Measurements from ENCODE around the gene LCOR.
"Not testable (repeated sequence)": the region's sequence is repeated elsewhere in the genome, so short reads cannot be mapped to it uniquely, and the experiment has no call there.

The LCOR gene

GRCh38 chr10:96943161-96943560 is 111.1 kb downstream of the LCOR start:
- H3K4me3 Mint-ChIP-seq; DNase-seq; ATAC-seq (replicated peaks); H3K27ac Mint-ChIP-seq; H3K27me3 Mint-ChIP-seq; H3K9me3 Mint-ChIP-seq: not testable (repeated sequence)
- Mint-ChIP-seq H3K4me1 (ENCODE audit: low read depth in 2 of 2) (peaks cover 1 to 23% of the 10 kb centered on the region in 2 donors), H3K36me3 (ENCODE audit: insufficient read depth) (peaks cover 12% of the 10 kb centered on the region)

GRCh38 chr10:96947036-96947435 is 114.9 kb downstream of the LCOR start:
- Mint-ChIP-seq H3K36me3 (ENCODE audit: insufficient read depth) (peaks cover 31% of the 10 kb centered on the region), H3K27me3 (no peaks in the 10 kb centered on the region), H3K9me3 (no peaks in the 10 kb centered on the region), H3K4me3 (no peak overlapping the region), H3K27ac (peak overlapping the region; percentile 32 to 65), H3K4me1 (ENCODE audit: low read depth in 2 of 2) (peaks cover 1 to 24% of the 10 kb centered on the region in 2 donors)
- ATAC-seq (replicated peaks) (no peak), DNase-seq (no peak)

GRCh38 chr10:96949039-96949683 is 117.1 kb downstream of the LCOR start:
- no peaks in the 10 kb centered on the region for H3K9me3 Mint-ChIP-seq
- no peak overlapping the region for H3K27ac Mint-ChIP-seq
- H3K27me3 Mint-ChIP-seq, result no peaks in the 10 kb centered on the region
- no peak for DNase-seq
- H3K4me3 Mint-ChIP-seq, result no peak overlapping the region
- ATAC-seq (replicated peaks), result no peak
- H3K4me1 Mint-ChIP-seq (ENCODE audit: low read depth in 2 of 2), result peaks cover 1 to 24% of the 10 kb centered on the region in 2 donors
- H3K36me3 Mint-ChIP-seq (ENCODE audit: insufficient read depth), result peaks cover 38% of the 10 kb centered on the region

GRCh38 chr10:96951954-96952353 is 119.9 kb downstream of the LCOR start:
- H3K4me1 Mint-ChIP-seq (ENCODE audit: low read depth in 2 of 2), result peaks cover 1 to 10% of the 10 kb centered on the region in 2 donors
- no peaks in the 10 kb centered on the region for H3K27me3 Mint-ChIP-seq
- no peak overlapping the region for H3K4me3 Mint-ChIP-seq
- peaks cover 58% of the 10 kb centered on the region for H3K36me3 Mint-ChIP-seq (ENCODE audit: insufficient read depth)
- no peaks in the 10 kb centered on the region for H3K9me3 Mint-ChIP-seq
- no peak for DNase-seq
- no peak overlapping the region for H3K27ac Mint-ChIP-seq
- no peak for ATAC-seq (replicated peaks)

DNA sequence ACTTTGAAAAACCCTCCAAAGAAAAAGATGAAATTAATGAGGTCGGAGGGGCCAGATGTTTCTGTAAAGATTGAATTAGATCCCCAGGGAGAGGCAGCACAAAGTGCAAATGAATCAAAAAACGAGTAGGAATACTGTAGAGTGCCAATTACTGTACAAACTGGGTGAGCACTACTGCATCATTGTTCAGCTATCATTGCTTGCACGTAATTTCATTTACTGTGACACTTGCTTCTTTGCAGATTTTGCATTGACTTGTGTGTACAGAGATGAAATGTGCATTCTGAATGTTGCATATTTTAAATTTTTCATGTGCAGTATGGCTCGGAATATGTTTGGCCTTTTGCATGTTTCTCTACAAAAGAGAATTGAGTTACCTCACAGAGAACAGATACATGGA is 123.7 kb downstream of the LCOR start:
- Mint-ChIP-seq H3K9me3 (no peaks in the 10 kb centered on the region), H3K4me1 (ENCODE audit: low read depth in 2 of 2) (no peaks in the 10 kb centered on the region), H3K36me3 (ENCODE audit: insufficient read depth) (peaks cover 48% of the 10 kb centered on the region), H3K4me3 (no peak overlapping the region), H3K27me3 (no peaks in the 10 kb centered on the region), H3K27ac (no peak overlapping the region)
- ATAC-seq (replicated peaks) (no peak), DNase-seq (no peak)

- no peak overlapping the region for H3K4me3 Mint-ChIP-seq
- DNase-seq (no peak), ATAC-seq (replicated peaks) (no peak)
- no peak overlapping the region for H3K27ac Mint-ChIP-seq
- peaks cover 0 to 3% of the 10 kb centered on the region in 2 donors for H3K4me1 Mint-ChIP-seq (ENCODE audit: low read depth in 2 of 2)
- peaks cover 39% of the 10 kb centered on the region for H3K36me3 Mint-ChIP-seq (ENCODE audit: insufficient read depth)
- no peaks in the 10 kb centered on the region for H3K9me3 Mint-ChIP-seq
- H3K27me3 Mint-ChIP-seq, result no peaks in the 10 kb centered on the region
Observed at GRCh38 chr10:96958071-96958470, 126.0 kb downstream of the LCOR start.

- Mint-ChIP-seq H3K36me3 (ENCODE audit: insufficient read depth) (peaks cover 23% of the 10 kb centered on the region), H3K4me3 (no peak overlapping the region), H3K9me3 (no peaks in the 10 kb centered on the region)
Observed at GRCh38 chr10:96959733-96960132, 127.6 kb downstream of the LCOR start.

GRCh38 chr10:96960872-96961271 is 128.8 kb downstream of the LCOR start:
- Mint-ChIP-seq H3K27ac (no peak overlapping the region), H3K4me3 (no peak overlapping the region), H3K9me3 (no peaks in the 10 kb centered on the region), H3K4me1 (ENCODE audit: low read depth in 2 of 2) (peaks cover 0 to 3% of the 10 kb centered on the region in 2 donors), H3K36me3 (ENCODE audit: insufficient read depth) (peaks cover 12% of the 10 kb centered on the region), H3K27me3 (no peaks in the 10 kb centered on the region)
- no peak for DNase-seq
- ATAC-seq (replicated peaks), result no peak

More at GRCh38 chr10:96959733-96960132, 127.6 kb downstream of the LCOR start:
- DNase-seq (no peak), ATAC-seq (replicated peaks) (no peak)
- peaks cover 0 to 3% of the 10 kb centered on the region in 2 donors for H3K4me1 Mint-ChIP-seq (ENCODE audit: low read depth in 2 of 2)
- H3K27me3 Mint-ChIP-seq, result no peaks in the 10 kb centered on the region
- peak overlapping the region in 1 of 2 donors; percentile 15 for H3K27ac Mint-ChIP-seq

- ATAC-seq (replicated peaks), result no peak
- Mint-ChIP-seq H3K36me3 (ENCODE audit: insufficient read depth) (peaks cover 7% of the 10 kb centered on the region), H3K4me3 (no peak overlapping the region), H3K27ac (no peak overlapping the region), H3K9me3 (no peaks in the 10 kb centered on the region), H3K27me3 (no peaks in the 10 kb centered on the region), H3K4me1 (ENCODE audit: low read depth in 2 of 2) (peaks cover 2 to 3% of the 10 kb centered on the region in 2 donors)
- no peak for DNase-seq
Observed at GRCh38 chr10:96964131-96964530, 132.0 kb downstream of the LCOR start.

DNA sequence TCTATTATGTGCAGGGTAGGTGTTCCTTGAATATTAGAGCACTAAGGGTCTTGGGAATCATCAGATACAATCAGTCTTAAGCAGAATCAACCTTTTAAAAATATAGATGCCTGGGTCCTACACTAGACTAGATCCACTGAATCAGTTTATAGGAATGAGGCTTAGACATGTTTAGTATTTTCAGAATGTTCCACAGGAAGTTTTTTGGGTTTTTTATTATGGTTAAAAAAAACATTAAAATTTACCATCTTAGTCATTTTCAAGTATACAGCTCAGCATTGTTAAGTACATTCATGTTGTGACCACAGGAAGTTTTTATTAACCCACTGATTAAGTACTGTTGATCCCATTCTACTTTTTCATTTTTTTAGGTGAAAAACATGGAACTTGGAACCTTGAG is 135.7 kb downstream of the LCOR start:
- peaks cover 2% of the 10 kb centered on the region in 2 donors for H3K4me1 Mint-ChIP-seq (ENCODE audit: low read depth in 2 of 2)
- no peaks in the 10 kb centered on the region for H3K9me3 Mint-ChIP-seq
- DNase-seq (no peak), ATAC-seq (replicated peaks) (no peak)
- H3K4me3 Mint-ChIP-seq, result no peak overlapping the region
- H3K27me3 Mint-ChIP-seq, result no peaks in the 10 kb centered on the region
- peaks cover 7% of the 10 kb centered on the region for H3K36me3 Mint-ChIP-seq (ENCODE audit: insufficient read depth)
- H3K27ac Mint-ChIP-seq, result peak overlapping the region in 1 of 2 donors; percentile 16

DNA sequence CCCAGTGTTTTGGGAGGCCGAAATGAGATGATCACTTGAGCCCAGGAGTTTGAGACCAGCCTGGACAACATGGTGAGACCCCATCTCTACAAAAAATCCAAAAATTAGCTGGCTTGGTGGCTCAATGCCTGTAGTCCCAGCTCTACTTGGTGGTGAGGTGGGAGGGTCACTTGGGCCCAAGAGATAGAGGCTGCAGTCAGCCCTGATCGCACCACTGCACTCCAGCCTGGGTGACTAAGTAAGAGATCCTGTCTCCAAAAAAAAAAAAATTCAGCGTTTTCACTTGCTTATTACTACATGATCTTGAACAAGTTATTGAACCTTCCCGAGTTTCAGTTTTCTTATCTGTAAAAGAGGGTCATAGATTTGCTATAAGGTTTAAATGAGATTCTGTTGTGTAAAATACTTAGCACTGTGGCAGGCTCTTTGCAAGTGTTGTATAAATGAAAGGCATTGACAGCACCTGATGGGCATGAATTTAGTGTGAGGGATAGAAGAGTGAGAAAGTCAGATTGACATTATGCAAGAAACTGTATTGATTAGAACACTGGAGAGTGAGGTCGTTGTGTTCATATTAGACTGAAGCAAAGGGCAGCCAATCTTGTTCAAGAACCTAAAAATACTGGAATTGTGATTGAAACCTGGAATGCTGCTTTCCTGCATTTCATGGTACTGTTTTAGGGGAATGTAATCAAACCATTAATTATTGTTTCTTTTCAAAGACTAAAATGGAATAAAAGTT is 136.8 kb downstream of the LCOR start:
- no peak overlapping the region for H3K4me3 Mint-ChIP-seq
- ATAC-seq (replicated peaks) (no peak), DNase-seq (no peak)
- H3K36me3 Mint-ChIP-seq (ENCODE audit: insufficient read depth), result peaks cover 7% of the 10 kb centered on the region
- H3K27me3 Mint-ChIP-seq, result no peaks in the 10 kb centered on the region
- H3K9me3 Mint-ChIP-seq, result no peaks in the 10 kb centered on the region
- H3K4me1 Mint-ChIP-seq (ENCODE audit: low read depth in 2 of 2), result peaks cover 0 to 2% of the 10 kb centered on the region in 2 donors
- peak overlapping the region in 1 of 2 donors; percentile 16 for H3K27ac Mint-ChIP-seq

GRCh38 chr10:96971324-96971723 is 139.2 kb downstream of the LCOR start:
- no peak overlapping the region for H3K4me3 Mint-ChIP-seq
- peaks cover 0 to 2% of the 10 kb centered on the region in 2 donors for H3K4me1 Mint-ChIP-seq (ENCODE audit: low read depth in 2 of 2)
- H3K36me3 Mint-ChIP-seq (ENCODE audit: insufficient read depth), result peaks cover 7% of the 10 kb centered on the region
- H3K27ac Mint-ChIP-seq, result no peak overlapping the region
- ATAC-seq (replicated peaks) (no peak), DNase-seq (no peak)
- no peaks in the 10 kb centered on the region for H3K27me3 Mint-ChIP-seq
- H3K9me3 Mint-ChIP-seq, result no peaks in the 10 kb centered on the region

- ATAC-seq (replicated peaks), result no peak
Observed at GRCh38 chr10:96972264-96972663, 140.2 kb downstream of the LCOR start.

More at GRCh38 chr10:96972264-96972663, 140.2 kb downstream of the LCOR start:
- DNase-seq, result no peak
- Mint-ChIP-seq H3K4me3 (no peak overlapping the region), H3K4me1 (ENCODE audit: low read depth in 2 of 2) (peaks cover 0 to 2% of the 10 kb centered on the region in 2 donors), H3K27ac (no peak overlapping the region), H3K36me3 (ENCODE audit: insufficient read depth) (peaks cover 1% of the 10 kb centered on the region), H3K9me3 (no peaks in the 10 kb centered on the region), H3K27me3 (no peaks in the 10 kb centered on the region)
